Liver (tissue), 3 donors: ENCODE data around the gene CARD8.

Experiments
- GABPA ChIP-seq, 2 donors: IDR thresholded peaks in 1 of 2; conservative IDR thresholded peaks in 1 of 2; 2 replicates each; pipeline ENCODE4 v1.6.1; 2016; ENCODE audit warnings: antibody characterized with exemption in 2 of 2, mild to moderate bottlenecking in 1 of 2, moderate library complexity in 1 of 2
- HNF4A ChIP-seq, 2 donors: conservative IDR thresholded peaks; 2 replicates each; pipeline ENCODE4 v1.6.1; 2016; ENCODE audit warnings: antibody characterized with exemption in 2 of 2, mild to moderate bottlenecking in 2 of 2
- JUND ChIP-seq, 2 donors: IDR thresholded peaks; 2 replicates each; pipeline ENCODE4 v1.6.1; 2016; ENCODE audit warnings: antibody characterized with exemption in 2 of 2
- RAD21 ChIP-seq, 2 donors: IDR thresholded peaks; 2 replicates each; pipeline ENCODE4 v1.6.1; 2016; ENCODE audit warnings: antibody characterized with exemption in 2 of 2, mild to moderate bottlenecking in 2 of 2
- RXRA ChIP-seq, 2 donors: IDR thresholded peaks; 2 replicates each; pipeline ENCODE4 v1.6.1; 2017 to 2018; ENCODE audit warnings: antibody characterized with exemption in 2 of 2, mild to moderate bottlenecking in 1 of 2
- TAF1 ChIP-seq: conservative IDR thresholded peaks from 2 replicates; pipeline ENCODE4 v1.6.1; 2016; ENCODE audit warnings: antibody characterized with exemption, mild to moderate bottlenecking
- TF ChIP-seq, protein P1 (sequence below): fragments of 150-350 bp; IDR thresholded peaks from 2 replicates; pipeline ENCODE4 v1.5.1; 2017; ENCODE audit warnings: improper control_type of control experiment, low read depth, low read length; ENCODE audit not compliant: missing input control
- donor health status: healthy.
- donor health status: healthy.

DNA sequence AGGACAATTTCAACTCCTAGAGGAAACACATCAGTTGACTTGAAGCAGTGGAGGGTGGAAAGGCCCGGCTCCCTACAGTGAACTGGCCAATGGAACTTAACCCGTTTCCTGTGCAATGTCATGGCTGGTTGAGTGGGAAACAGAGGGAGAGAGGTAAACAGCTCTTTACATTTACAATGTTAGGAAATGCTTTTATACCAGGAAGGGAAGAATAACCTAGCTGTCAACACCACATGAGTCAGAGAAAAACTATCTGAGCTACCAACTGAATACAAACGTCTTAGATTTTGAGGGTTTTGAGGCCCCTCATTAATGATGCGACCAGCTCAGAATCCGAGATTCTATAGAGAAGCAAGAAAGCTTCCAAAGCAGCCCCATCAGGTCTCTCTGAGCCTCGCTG, 36.7 kb downstream of the CARD8 start:
- TF ChIP-seq, protein P1, sequence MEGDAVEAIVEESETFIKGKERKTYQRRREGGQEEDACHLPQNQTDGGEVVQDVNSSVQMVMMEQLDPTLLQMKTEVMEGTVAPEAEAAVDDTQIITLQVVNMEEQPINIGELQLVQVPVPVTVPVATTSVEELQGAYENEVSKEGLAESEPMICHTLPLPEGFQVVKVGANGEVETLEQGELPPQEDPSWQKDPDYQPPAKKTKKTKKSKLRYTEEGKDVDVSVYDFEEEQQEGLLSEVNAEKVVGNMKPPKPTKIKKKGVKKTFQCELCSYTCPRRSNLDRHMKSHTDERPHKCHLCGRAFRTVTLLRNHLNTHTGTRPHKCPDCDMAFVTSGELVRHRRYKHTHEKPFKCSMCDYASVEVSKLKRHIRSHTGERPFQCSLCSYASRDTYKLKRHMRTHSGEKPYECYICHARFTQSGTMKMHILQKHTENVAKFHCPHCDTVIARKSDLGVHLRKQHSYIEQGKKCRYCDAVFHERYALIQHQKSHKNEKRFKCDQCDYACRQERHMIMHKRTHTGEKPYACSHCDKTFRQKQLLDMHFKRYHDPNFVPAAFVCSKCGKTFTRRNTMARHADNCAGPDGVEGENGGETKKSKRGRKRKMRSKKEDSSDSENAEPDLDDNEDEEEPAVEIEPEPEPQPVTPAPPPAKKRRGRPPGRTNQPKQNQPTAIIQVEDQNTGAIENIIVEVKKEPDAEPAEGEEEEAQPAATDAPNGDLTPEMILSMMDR = no peak
- no peak for TF ChIP-seq HNF4A (conservative IDR thresholded peaks at IDR 0.05)
- no peak for TF ChIP-seq RAD21 (IDR thresholded peaks at IDR 0.05)
- TF ChIP-seq RXRA (IDR thresholded peaks at IDR 0.05) = no peak
- TF ChIP-seq JUND (IDR thresholded peaks at IDR 0.05) = no peak
- no peak for TF ChIP-seq GABPA (IDR thresholded peaks at IDR 0.05 in 1 of 2, conservative IDR thresholded peaks at IDR 0.05 in 1 of 2)
- TF ChIP-seq TAF1 = no peak
